GM18870 (cell line): ENCODE measurements around the gene PIGC.
"Not testable (repeated sequence)": the region's sequence is repeated elsewhere in the genome, so short reads cannot be mapped to it uniquely, and the experiment has no call there.

Experiments used
- ATAC-seq: cut with Tn5 transposase; IDR thresholded peaks from one replicate; pipeline ENCODE4 v1.9.1; 2021; ENCODE audit warnings: moderate library complexity; ENCODE audit not compliant: unreplicated experiment

PIGC gene

GRCh38 chr1:172467446-172467845, 23.6 kb upstream of the PIGC start:
- no peak for ATAC-seq

GRCh38 chr1:172466795-172467407, 23.0 kb upstream of the PIGC start:
- no peak for ATAC-seq

- no peak for ATAC-seq
Measured at GRCh38 chr1:172465617-172466016, 21.7 kb upstream of the PIGC start.

GRCh38 chr1:172460887-172461315, 17.0 kb upstream of the PIGC start:
- ATAC-seq: no peak

GRCh38 chr1:172460177-172460576, 16.3 kb upstream of the PIGC start:
- ATAC-seq: no peak

- no peak for ATAC-seq
Measured at GRCh38 chr1:172457479-172458130, 13.7 kb upstream of the PIGC start.

- ATAC-seq: no peak
Measured at GRCh38 chr1:172456344-172456769, 12.5 kb upstream of the PIGC start.

GRCh38 chr1:172455451-172455850, 11.6 kb upstream of the PIGC start:
- no peak for ATAC-seq

GRCh38 chr1:172453607-172454006, 9.7 kb upstream of the PIGC start:
- no peak for ATAC-seq

GRCh38 chr1:172453153-172453545, 9.3 kb upstream of the PIGC start:
- ATAC-seq: no peak

- no peak for ATAC-seq
Measured at GRCh38 chr1:172452536-172453152, 8.8 kb upstream of the PIGC start.

- ATAC-seq: no peak
Measured at GRCh38 chr1:172451002-172451443, 7.2 kb upstream of the PIGC start.

- no peak for ATAC-seq
Measured at GRCh38 chr1:172450524-172450885, 6.6 kb upstream of the PIGC start.

GRCh38 chr1:172449585-172450523, 6.0 kb upstream of the PIGC start:
- no peak for ATAC-seq

- no peak for ATAC-seq
Measured at GRCh38 chr1:172448995-172449584, 5.2 kb upstream of the PIGC start.

- no peak for ATAC-seq
Measured at GRCh38 chr1:172447641-172448040, 3.8 kb upstream of the PIGC start.

- ATAC-seq: no peak
Measured at GRCh38 chr1:172446547-172446946, 2.7 kb upstream of the PIGC start.

- ATAC-seq: no peak
Measured at GRCh38 chr1:172442843-172443565, 865 bp downstream of the PIGC start.

GRCh38 chr1:172442404-172442803, 1.5 kb downstream of the PIGC start:
- no peak for ATAC-seq

- not testable (repeated sequence) for ATAC-seq
Measured at GRCh38 chr1:172437183-172437582, 6.7 kb downstream of the PIGC start.
